IMR-90 (cell line): Measurements from ENCODE around the gene HEATR9. TPM values are rescaled to one million over a fixed set of nuclear protein-coding genes. Genes with fewer than 3 reads are reported as not detected.

Experiments
- ATAC-seq: fragments of 200-7000 bp; cut with Tn5 transposase; 2 replicates; pipeline ENCODE4 v1.9.1; 2020; ENCODE audit warnings: low read depth, mild to moderate bottlenecking, moderate library complexity
- Bru-seq: library from RNA; stranded (reverse); fragments of 400-500 nt; gene quantifications from one replicate; lab custom pipeline; 2021; lab: Mats Ljungman, UMichigan
- BruChase-seq, 2 experiments: library from RNA; stranded (reverse); fragments of 400-500 nt; gene quantifications; one replicate each; lab custom pipeline; 2021; lab: Mats Ljungman, UMichigan
- BruUV-seq: library from RNA; stranded (reverse); fragments of 400-500 nt; replicated peaks from 2 replicates; lab custom pipeline; 2021; lab: Mats Ljungman, UMichigan
- CTCF ChIA-PET: fragments of 300-600 bp; formaldehyde crosslinking; extraction: SDS; loops from one replicate; lab custom pipeline; 2021; ENCODE audit warnings: antibody characterized with exemption; lab: Yijun Ruan, JAX
- POLR2A ChIA-PET: fragments of 300-600 bp; sonication (Branson Sonifier 250); formaldehyde crosslinking; loops from one replicate; lab custom pipeline; 2022; ENCODE audit warnings: antibody characterized with exemption; ENCODE audit not compliant: unreplicated experiment; lab: Charles Lee
- DNase-seq: peaks from one replicate; pipeline ENCODE4 v3.0.0; 2013
- H2AFZ ChIP-seq: replicated peaks from 2 replicates; pipeline ENCODE3; 2013; ENCODE audit warnings: low read length, mild to moderate bottlenecking; ENCODE audit not compliant: poor library complexity
- H2AK5ac ChIP-seq: 2 replicates; pipeline ENCODE4 v1.6.1; 2013; ENCODE audit warnings: low read depth, low read length, inconsistent platforms
- H2AK9ac ChIP-seq: replicated peaks from 2 replicates; pipeline ENCODE3; 2013; ENCODE audit warnings: mild to moderate bottlenecking, low read depth, low read length, moderate library complexity; ENCODE audit not compliant: poor library complexity
- H2BK120ac ChIP-seq: 2 replicates; pipeline ENCODE4 v1.6.1; 2013; ENCODE audit warnings: low read depth, low read length, inconsistent platforms
- H2BK15ac ChIP-seq: 3 replicates; pipeline ENCODE4 v1.6.1; 2013; ENCODE audit warnings: low read depth, low read length, inconsistent platforms
- H2BK20ac ChIP-seq: 2 replicates; pipeline ENCODE4 v1.6.1; 2013; ENCODE audit warnings: low read depth, mild to moderate bottlenecking, inconsistent platforms, low read length, moderate library complexity
- H2BK5ac ChIP-seq: 2 replicates; pipeline ENCODE4 v1.6.1; 2013; ENCODE audit warnings: mild to moderate bottlenecking, low read depth, low read length, inconsistent platforms; ENCODE audit not compliant: poor library complexity, severe bottlenecking
- H3K14ac ChIP-seq: replicated peaks from 2 replicates; pipeline ENCODE4 v1.6.1; 2013; ENCODE audit warnings: low read depth, low read length, inconsistent platforms
- H3K18ac ChIP-seq: 2 replicates; pipeline ENCODE4 v1.6.1; 2013; ENCODE audit warnings: low read depth, low read length, control low read depth
- H3K23ac ChIP-seq: 2 replicates; pipeline ENCODE4 v1.6.1; 2013; ENCODE audit warnings: low read depth, low read length, inconsistent platforms
- H3K27ac ChIP-seq: 2 replicates; pipeline ENCODE4 v1.5.1; 2013; ENCODE audit warnings: mild to moderate bottlenecking, control low read depth, low read length; ENCODE audit not compliant: insufficient read depth
- H3K27me3 ChIP-seq: 2 replicates; pipeline ENCODE4 v1.6.1; 2013; ENCODE audit warnings: low read length; ENCODE audit not compliant: control insufficient read depth, insufficient read depth
- H3K36me3 ChIP-seq: 2 replicates; pipeline ENCODE4 v1.6.1; 2013; ENCODE audit warnings: low read length, mixed read lengths; ENCODE audit not compliant: control insufficient read depth, insufficient read depth
- H3K4ac ChIP-seq: 2 replicates; pipeline ENCODE4 v1.6.1; 2013; ENCODE audit warnings: low read depth, low read length, inconsistent platforms
- H3K4me1 ChIP-seq: 2 replicates; pipeline ENCODE4 v1.6.1; 2013; ENCODE audit warnings: low read length, mixed read lengths; ENCODE audit not compliant: control insufficient read depth, insufficient read depth
- H3K4me2 ChIP-seq: 2 replicates; pipeline ENCODE4 v1.6.1; 2013; ENCODE audit warnings: low read depth, mild to moderate bottlenecking, control low read depth, low read length, moderate library complexity
- H3K4me3 ChIP-seq: 2 replicates; pipeline ENCODE4 v1.5.1; 2013; ENCODE audit warnings: low read depth, mild to moderate bottlenecking, control low read depth, low read length, moderate library complexity; ENCODE audit not compliant: insufficient read depth
- H3K56ac ChIP-seq: 2 replicates; pipeline ENCODE4 v1.6.1; 2013; ENCODE audit warnings: low read length, inconsistent platforms; ENCODE audit not compliant: insufficient read depth; ENCODE audit errors: extremely low read depth
- H3K79me1 ChIP-seq, 2 experiments: 2 replicates each; pipeline ENCODE4 v1.6.1; 2013; ENCODE audit warnings: low read length in 2 of 2, inconsistent platforms in 1 of 2, low read depth in 1 of 2
- H3K9ac ChIP-seq: 2 replicates; pipeline ENCODE4 v1.6.1; 2013; ENCODE audit warnings: low read depth, low read length, control low read depth
- H3K9me1 ChIP-seq: 2 replicates; pipeline ENCODE4 v1.6.1; 2013; ENCODE audit warnings: low read length, inconsistent platforms; ENCODE audit not compliant: insufficient read depth
- H3K9me3 ChIP-seq: 2 replicates; pipeline ENCODE4 v1.6.1; 2013; ENCODE audit warnings: low read length; ENCODE audit not compliant: control insufficient read depth, insufficient read depth
- H4K20me1 ChIP-seq: 2 replicates; pipeline ENCODE4 v1.6.1; 2013; ENCODE audit warnings: low read length, inconsistent platforms; ENCODE audit not compliant: insufficient read depth
- H4K5ac ChIP-seq: 2 replicates; pipeline ENCODE4 v1.6.1; 2013; ENCODE audit warnings: mild to moderate bottlenecking, low read depth, low read length, control low read depth
- H4K8ac ChIP-seq, 2 experiments: 2 replicates each; pipeline ENCODE4 v1.6.1; 2013; ENCODE audit warnings: low read depth in 2 of 2, low read length in 2 of 2, control low read depth in 1 of 2, inconsistent platforms in 1 of 2
- H4K91ac ChIP-seq: 2 replicates; pipeline ENCODE4 v1.6.1; 2013; ENCODE audit warnings: low read depth, low read length, inconsistent platforms; ENCODE audit not compliant: insufficient read depth
- CHD1 ChIP-seq: IDR thresholded peaks from 2 replicates; pipeline ENCODE4 v1.6.1; 2012; ENCODE audit warnings: low read depth, low read length, improper control_type of control experiment
- ELK1 ChIP-seq: fragments of 150-350 bp; IDR thresholded peaks from 2 replicates; pipeline ENCODE4 v1.6.1; 2016; ENCODE audit warnings: low read depth, mild to moderate bottlenecking, low read length, moderate library complexity, borderline replicate concordance
- FOS ChIP-seq: fragments of 150-350 bp; IDR thresholded peaks from 2 replicates; pipeline ENCODE4 v1.6.1; 2016; ENCODE audit warnings: low read depth, low read length
- MAFK ChIP-seq: IDR thresholded peaks from 2 replicates; pipeline ENCODE4 v1.6.1; 2012; ENCODE audit warnings: low read depth, low read length, improper control_type of control experiment
- MAZ ChIP-seq: IDR thresholded peaks from 2 replicates; pipeline ENCODE4 v1.6.1; 2012; ENCODE audit warnings: low read depth, mild to moderate bottlenecking, low read length, improper control_type of control experiment, moderate library complexity, borderline replicate concordance
- NFE2L2 ChIP-seq: fragments of 150-350 bp; IDR thresholded peaks from 2 replicates; pipeline ENCODE4 v1.6.1; 2016; ENCODE audit warnings: low read depth, mild to moderate bottlenecking, low read length
- USF2 ChIP-seq: fragments of 150-350 bp; IDR thresholded peaks from 2 replicates; pipeline ENCODE4 v1.6.1; 2017; ENCODE audit warnings: mild to moderate bottlenecking, antibody characterized with exemption, low read length, low read depth
- WGBS, 2 experiments: methylation state at CpG; one replicate each; pipeline versions ENCODE4 v1.1.5 to v1.1.7; 2013; ENCODE audit warnings: missing lambda C conversion rate in 2 of 2; ENCODE audit not compliant: insufficient read length in 1 of 2; ENCODE audit errors: extremely low coverage in 2 of 2; 5-methylcytosine and 5-hydroxymethylcytosine counted together
- dilution Hi-C: fragments of 300-500 bp; cut with HindIII; formaldehyde crosslinking; loops from one replicate; pipeline ENCODE4 v1.14.3; 2018; ENCODE audit warnings: low sequenced_read_pairs; ENCODE audit not compliant: unreplicated experiment
- in situ Hi-C: fragments of 300-500 bp; cut with MboI; formaldehyde crosslinking; loops from 3 replicates; pipeline ENCODE4 v1.14.3; 2019; ENCODE audit warnings: low sequenced_read_pairs, inconsistent platforms, mixed read lengths
- intact Hi-C: fragments of 100-400 bp; cut with micrococcal nuclease; formaldehyde crosslinking; loops from 2 replicates; pipeline ENCODE4 v1.10.0; 2022
- long read RNA-seq: library from polyadenylated mRNA; unstranded; transcript quantifications from one replicate; pipeline ENCODE4 v2.0.0, GENCODE V29; 2021; ENCODE audit not compliant: unreplicated experiment
- polyA plus RNA-seq, 3 experiments: library from polyadenylated mRNA; depleted of rRNA; stranded (reverse); fragments of >200 nt; gene quantifications; 2 replicates each; pipeline ENCODE4 v1.2.3, GENCODE V29; 2012; ENCODE audit warnings: low replicate concordance in 1 of 3
- total RNA-seq: library from RNA; depleted of rRNA; stranded (reverse); fragments of >200 nt; gene quantifications from 2 replicates; pipeline ENCODE4 v1.2.3, GENCODE V29; 2012; rRNA removed

Gene HEATR9
- total RNA-seq (not detected in 2 replicates), polyA plus RNA-seq (2012; rRNA removed) (not detected in 2 replicates), Bru-seq, nascent RNA (not detected), BruChase-seq, experiment 1, labeled RNA remaining after a 6-hour chase (percentile 6 among the genes with signal in this experiment), BruChase-seq, experiment 2, labeled RNA remaining after a 2-hour chase (not detected)
- not detected in 2 replicates for polyA plus RNA-seq (2012; cell fraction: cytosol; rRNA removed)
- polyA plus RNA-seq (2012; cell fraction: nucleus; rRNA removed; ENCODE audit: low replicate concordance): not detected in 2 replicates
- long read RNA-seq: 0 reads

GRCh38 chr17:35868737-35869136, at the start of gene HEATR9:
TSS of gene HEATR9 (minus strand) at chr17:35868891. CDS start at chr17:35868742, 149 bp downstream.
- Histone ChIP-seq H3K9me1 (no peaks in the 10 kb centered on the region), H3K36me3 (no peaks in the 10 kb centered on the region), H3K4me1 (peaks cover 3% of the 10 kb centered on the region; the same call in 1 of the 2 replicates), H2BK15ac (no peak within 1 kb of the TSS), H4K5ac (no peak within 1 kb of the TSS), H4K20me1 (no peaks in the 10 kb centered on the region), H2BK20ac (no peak within 1 kb of the TSS), H4K91ac (no peak within 1 kb of the TSS), H3K23ac (no peak within 1 kb of the TSS), H3K27ac (no peak within 1 kb of the TSS), H3K27me3 (no peaks in the 10 kb centered on the region), H3K4ac (no peak within 1 kb of the TSS), H3K79me1 (no peaks in the 10 kb centered on the region), H3K14ac (no peak within 1 kb of the TSS), H3K18ac (no peak within 1 kb of the TSS), H2BK120ac (no peak within 1 kb of the TSS), H2AK9ac (no peak within 1 kb of the TSS), H3K4me3 (no peak within 1 kb of the TSS), H2AFZ (no peak within 1 kb of the TSS), H3K9ac (no peak within 1 kb of the TSS), H3K9me3 (no peaks in the 10 kb centered on the region), H3K4me2 (no peak within 1 kb of the TSS), H2AK5ac (no peak within 1 kb of the TSS), H3K56ac (no peak within 1 kb of the TSS), H2BK5ac (no peak within 1 kb of the TSS), H4K8ac (no peak within 1 kb of the TSS)
- ChIA-PET POLR2A (no interaction called here), CTCF (no interaction called here)
- no peak for ATAC-seq
- in situ Hi-C loops: no loop called here
- intact Hi-C loops: no loop called here
- dilution Hi-C loops: no loop called here
- DNase-seq: no peak
- no peak for TF ChIP-seq MAZ
- no peak for TF ChIP-seq MAFK
- no peak for TF ChIP-seq CHD1
- TF ChIP-seq NFE2L2: no peak
- no peak for TF ChIP-seq ELK1
- no peak for TF ChIP-seq USF2
- no peak for TF ChIP-seq FOS
- 43% methylated on average over 3 of the region's 3 CpGs; no CpG with 5 or more reads in 1 of the 2 experiments for WGBS, 2 experiments
- BruUV-seq: no TSS peak
